HCT116 (cell line): Measurements from ENCODE around the gene OR6K6. TPM values are rescaled to one million over a fixed set of nuclear protein-coding genes. Genes with fewer than 3 reads are reported as not detected.

Experiments
- ATAC-seq: fragments of 200-7000 bp; cut with Tn5 transposase; 2 replicates; pipeline ENCODE4 v1.9.1; 2020; ENCODE audit warnings: mild to moderate bottlenecking, moderate library complexity
- BruUV-seq: library from RNA; stranded (reverse); fragments of 400-500 nt; replicated peaks from 2 replicates; lab custom pipeline; 2021; lab: Mats Ljungman, UMichigan
- CTCF ChIA-PET: fragments of 300-600 bp; sonication (Branson Sonifier 250); formaldehyde crosslinking; loops from one replicate; lab custom pipeline; 2021; ENCODE audit warnings: antibody characterized with exemption; lab: Charles Lee
- POLR2A ChIA-PET: fragments of 300-600, 350-600 bp; sonication (Branson Sonifier 250); formaldehyde crosslinking; loops from one replicate; lab custom pipeline; 2021; ENCODE audit warnings: antibody characterized with exemption; lab: Charles Lee
- RAD21 ChIA-PET, 2 experiments: fragments of 300-600 bp; sonication (Branson Sonifier 250); formaldehyde crosslinking; loops; one replicate each; lab custom pipeline; 2023; ENCODE audit warnings: low total read pairs in 2 of 2; ENCODE audit not compliant: uncharacterized antibody in 2 of 2, unreplicated experiment in 2 of 2, low non-redundant PET in 1 of 2; lab: Charles Lee
- DNase-seq: peaks from one replicate; pipeline ENCODE4 v3.0.0-alpha.2; 2010; ENCODE audit warnings: low read depth, low spot score
- H2AFZ ChIP-seq: fragments of 200-600 bp; shearing (Covaris generic), sonication (generic); 2 replicates; pipeline ENCODE4 v1.6.1; 2017; ENCODE audit warnings: low read depth, mixed run types, mixed read lengths, antibody characterized with exemption, low read length; ENCODE audit not compliant: poor library complexity, severe bottlenecking
- H3K27ac ChIP-seq: 2 replicates; pipeline ENCODE4 v1.5.1; 2012; ENCODE audit warnings: low read depth, low read length
- H3K27me3 ChIP-seq: fragments of 200-600 bp; sonication (generic); 2 replicates; pipeline ENCODE4 v1.6.1; 2016; ENCODE audit warnings: mixed run types, low read length, mixed read lengths; ENCODE audit not compliant: insufficient read depth
- H3K36me3 ChIP-seq, 2 experiments: fragments of 200-500 bp in 1 of 2; fragments of 200-600 bp in 1 of 2; sonication (Bioruptor generic) in 1 of 2; sonication (generic) in 1 of 2; 2 replicates each; pipeline versions ENCODE4 v1.5.1 to v1.6.1; 2014 to 2016; ENCODE audit warnings: low read length in 2 of 2, inconsistent platforms in 1 of 2, mixed read lengths in 1 of 2, mixed run types in 1 of 2; ENCODE audit not compliant: insufficient read depth in 2 of 2, control insufficient read depth in 1 of 2
- H3K4me1 ChIP-seq, 2 experiments: fragments of 200-600 bp in 1 of 2; sonication (generic) in 1 of 2; 2 replicates each; pipeline versions ENCODE4 v1.5.1 to v1.6.1; 2012 to 2017; ENCODE audit warnings: low read length in 2 of 2, inconsistent platforms in 1 of 2, mild to moderate bottlenecking in 1 of 2, mixed read lengths in 1 of 2, mixed run types in 1 of 2, moderate library complexity in 1 of 2; ENCODE audit not compliant: insufficient read depth in 2 of 2, control insufficient read depth in 1 of 2
- H3K4me2 ChIP-seq: fragments of 200-600 bp; sonication (generic); 2 replicates; pipeline ENCODE4 v1.6.1; 2017; ENCODE audit warnings: mixed run types, low read length, mixed read lengths
- H3K4me3 ChIP-seq, 2 experiments: fragments of 200-600 bp in 1 of 2; sonication (generic) in 1 of 2; replicated peaks in 1 of 2; 2 replicates each; pipeline ENCODE4 v1.5.1; 2011 to 2016; ENCODE audit warnings: low read length in 2 of 2, control low read depth in 1 of 2, low read depth in 1 of 2, mild to moderate bottlenecking in 1 of 2, mixed read lengths in 1 of 2, mixed run types in 1 of 2
- H3K79me2 ChIP-seq: fragments of 200-600 bp; sonication (generic); 2 replicates; pipeline ENCODE4 v1.6.1; 2017; ENCODE audit warnings: mild to moderate bottlenecking, mixed run types, low read length, moderate library complexity, mixed read lengths; ENCODE audit not compliant: insufficient read depth
- H3K9ac ChIP-seq: fragments of 200-600 bp; sonication (generic); 2 replicates; pipeline ENCODE4 v1.6.1; 2016; ENCODE audit warnings: low read length, mixed read lengths
- H3K9me2 ChIP-seq: fragments of 200-600 bp; sonication (generic), shearing (Covaris generic); 2 replicates; pipeline ENCODE4 v1.6.1; 2017; ENCODE audit warnings: mixed run types, mild to moderate bottlenecking, moderate library complexity; ENCODE audit not compliant: insufficient read depth
- H3K9me3 ChIP-seq, 2 experiments: fragments of 200-500 bp in 1 of 2; fragments of 200-600 bp in 1 of 2; sonication (Bioruptor generic) in 1 of 2; sonication (generic) in 1 of 2; 2 replicates each; pipeline ENCODE4 v1.6.1; 2014 to 2017; ENCODE audit warnings: low read length in 2 of 2, mixed read lengths in 2 of 2, inconsistent platforms in 1 of 2, low read depth in 1 of 2, mild to moderate bottlenecking in 1 of 2, mixed run types in 1 of 2, moderate library complexity in 1 of 2; ENCODE audit not compliant: control insufficient read depth in 1 of 2, insufficient read depth in 1 of 2
- H4K20me1 ChIP-seq: fragments of 200-600 bp; sonication (generic), shearing (Covaris generic); 2 replicates; pipeline ENCODE4 v1.6.1; 2017; ENCODE audit warnings: mixed run types, mild to moderate bottlenecking, moderate library complexity; ENCODE audit not compliant: insufficient read depth
- ATF3 ChIP-seq: IDR thresholded peaks from 2 replicates; pipeline ENCODE4 v1.6.1; 2012
- CBX3 ChIP-seq: IDR thresholded peaks from 2 replicates; pipeline ENCODE4 v1.6.1; 2012; ENCODE audit warnings: low read depth
- CEBPB ChIP-seq: IDR thresholded peaks from 2 replicates; pipeline ENCODE4 v1.6.1; 2012; ENCODE audit warnings: low read depth
- CTCF ChIP-seq, 3 experiments: fragments of 200-600 bp in 1 of 3; sonication (generic) in 1 of 3; IDR thresholded peaks in 2 of 3; conservative IDR thresholded peaks in 1 of 3; 2 replicates each; pipeline ENCODE4 v1.5.1; 2012 to 2017; ENCODE audit warnings: low read depth in 2 of 3, low read length in 2 of 3, antibody characterized with exemption in 1 of 3, borderline replicate concordance in 1 of 3, control low read depth in 1 of 3, mild to moderate bottlenecking in 1 of 3, mixed read lengths in 1 of 3, mixed run types in 1 of 3, moderate library complexity in 1 of 3; ENCODE audit not compliant: insufficient read depth in 1 of 3
- ELF1 ChIP-seq: IDR thresholded peaks from 2 replicates; pipeline ENCODE4 v1.6.1; 2012; ENCODE audit warnings: low read depth, borderline replicate concordance
- EZH2 ChIP-seq: fragments of 200-600 bp; sonication (generic); IDR thresholded peaks from 2 replicates; pipeline ENCODE4 v1.6.1; 2017; ENCODE audit warnings: antibody characterized with exemption, mixed run types
- EZH2phosphoT487 ChIP-seq: fragments of 200-600 bp; IDR thresholded peaks from 2 replicates; pipeline ENCODE4 v1.6.1; 2018; ENCODE audit warnings: antibody characterized with exemption, borderline replicate concordance
- FOSL1 ChIP-seq: IDR thresholded peaks from 2 replicates; pipeline ENCODE4 v1.6.1; 2012; ENCODE audit warnings: low read depth
- JUND ChIP-seq: IDR thresholded peaks from 2 replicates; pipeline ENCODE4 v1.6.1; 2012
- MAX ChIP-seq: IDR thresholded peaks from 2 replicates; pipeline ENCODE4 v1.6.1; 2012
- POLR2A ChIP-seq: IDR thresholded peaks from 2 replicates; pipeline ENCODE4 v1.7.0; 2011; ENCODE audit warnings: borderline replicate concordance; ENCODE audit not compliant: insufficient read depth, insufficient read length; ENCODE audit errors: extremely low read depth
- RAD21 ChIP-seq: IDR thresholded peaks from 2 replicates; pipeline ENCODE4 v1.6.1; 2012; ENCODE audit warnings: low read depth, mild to moderate bottlenecking
- REST ChIP-seq: IDR thresholded peaks from 2 replicates; pipeline ENCODE4 v1.6.1; 2012; ENCODE audit warnings: low read depth
- SIN3A ChIP-seq: IDR thresholded peaks from 2 replicates; pipeline ENCODE4 v1.6.1; 2012; ENCODE audit warnings: low read depth
- SRF ChIP-seq: IDR thresholded peaks from 2 replicates; pipeline ENCODE4 v1.6.1; 2012; ENCODE audit warnings: low read depth
- YY1 ChIP-seq: IDR thresholded peaks from 2 replicates; pipeline ENCODE4 v1.6.1; 2011; ENCODE audit warnings: low read length, low read depth, moderate library complexity, mild to moderate bottlenecking; ENCODE audit not compliant: insufficient replicate concordance; ENCODE audit errors: extremely low read depth
- ZBTB33 ChIP-seq: IDR thresholded peaks from 2 replicates; pipeline ENCODE4 v1.6.1; 2011; ENCODE audit warnings: mild to moderate bottlenecking, low read length, moderate library complexity; ENCODE audit not compliant: insufficient replicate concordance; ENCODE audit errors: extremely low read depth
- ZFX ChIP-seq: fragments of 450-650 bp; IDR thresholded peaks from 2 replicates; pipeline ENCODE4 v1.6.1; 2017
- ZNF274 ChIP-seq: fragments of 200-500 bp; sonication (Bioruptor generic); IDR thresholded peaks from 2 replicates; pipeline ENCODE4 v1.6.1; 2014; ENCODE audit warnings: mild to moderate bottlenecking, low read depth, low read length, inconsistent platforms
- intact Hi-C: fragments of 100-400 bp; cut with micrococcal nuclease; formaldehyde crosslinking; loops from 2 replicates; pipeline ENCODE4 v1.10.0; 2022
- total RNA-seq: library from RNA; stranded (reverse); gene quantifications from one replicate; pipeline ENCODE4 v1.2.1, GENCODE V29; 2021; ENCODE audit not compliant: unreplicated experiment

OR6K6 gene
- total RNA-seq, 1 experiment from 2014 or later = not detected

GRCh38 chr1:158771950-158772866 is 17.7 kb downstream of the OR6K6 start, which contains the start of gene OR6N1:
Gene OR6N1, minus strand, starts transcription at chr1:158772195. Its CDS starts 5,513 bp downstream, at chr1:158766682.
- Histone ChIP-seq H2AFZ (no peak within 1 kb of the TSS), H3K27me3 (no peaks in the 10 kb centered on the region), H3K4me1 (no peaks in the 10 kb centered on the region), H3K36me3 (no peaks in the 10 kb centered on the region), H3K27ac (no peak within 1 kb of the TSS), H3K9ac (no peak within 1 kb of the TSS), H4K20me1 (no peaks in the 10 kb centered on the region), H3K4me2 (no peak within 1 kb of the TSS), H3K4me3 (no peak within 1 kb of the TSS), H3K79me2 (no peaks in the 10 kb centered on the region), H3K9me2 (no peaks in the 10 kb centered on the region), H3K9me3 (no peaks in the 10 kb centered on the region)
- ChIA-PET CTCF (no interaction called here), POLR2A (no interaction called here), RAD21 (no interaction called here)
- no TSS peak for BruUV-seq
- DNase-seq (no peak), ATAC-seq (no peak)
- intact Hi-C loops = no loop called here
- TF ChIP-seq EZH2 = no peak
- TF ChIP-seq ELF1 = no peak
- TF ChIP-seq POLR2A = no peak
- TF ChIP-seq CTCF (IDR thresholded peaks at IDR 0.05 in 2 of 3, conservative IDR thresholded peaks at IDR 0.05 in 1 of 3; ENCODE audit: borderline replicate concordance in 1 of 3, insufficient read depth in 1 of 3, low read depth in 2 of 3, low read length in 2 of 3) = no peak
- no peak for TF ChIP-seq ATF3
- no peak for TF ChIP-seq FOSL1
- no peak for TF ChIP-seq ZBTB33
- TF ChIP-seq SRF = no peak
- TF ChIP-seq CEBPB = no peak
- no peak for TF ChIP-seq RAD21
- no peak for TF ChIP-seq ZFX
- TF ChIP-seq JUND = no peak
- no peak for TF ChIP-seq ZNF274
- no peak for TF ChIP-seq REST
- TF ChIP-seq SIN3A = no peak
- TF ChIP-seq EZH2phosphoT487 = no peak
- no peak for TF ChIP-seq YY1
- TF ChIP-seq CBX3 = no peak
- no peak for TF ChIP-seq MAX
